MCF 10A (cell line): ENCODE results near the gene ANGPT4. TPM values are rescaled to one million over a fixed set of nuclear protein-coding genes. Genes with fewer than 3 reads are reported as not detected.

ENCODE experiments used
- BruUV-seq: library from RNA; stranded (reverse); fragments of 400-500 nt; replicated peaks from 2 replicates; lab custom pipeline; 2021; lab: Mats Ljungman, UMichigan
- CTCF ChIA-PET: fragments of 300-600 bp; sonication (Branson Sonifier 250); formaldehyde crosslinking; extraction: SDS; loops from one replicate; lab custom pipeline; 2021; ENCODE audit warnings: antibody characterized with exemption, inconsistent platforms; lab: Yijun Ruan, JAX
- POLR2A ChIA-PET: fragments of 300-600, 350-650 bp; sonication (Branson Sonifier 250); formaldehyde crosslinking; extraction: SDS; loops from one replicate; lab custom pipeline; 2020; ENCODE audit warnings: antibody characterized with exemption, inconsistent platforms; lab: Yijun Ruan, JAX
- DNase-seq: peaks from one replicate; pipeline ENCODE4 v3.0.0-alpha.2; 2018; ENCODE audit not compliant: unreplicated experiment
- H3K27ac Mint-ChIP-seq: one replicate; pipeline ENCODE4 v1.8.0; 2022; ENCODE audit warnings: mild to moderate bottlenecking, low read depth, mixed read lengths; ENCODE audit not compliant: unreplicated experiment
- H3K27me3 Mint-ChIP-seq: one replicate; pipeline ENCODE4 v1.8.0; 2022; ENCODE audit warnings: mixed read lengths; ENCODE audit not compliant: insufficient read depth, unreplicated experiment
- H3K36me3 Mint-ChIP-seq: one replicate; pipeline ENCODE4 v1.8.0; 2022; ENCODE audit warnings: mild to moderate bottlenecking, moderate library complexity, mixed read lengths; ENCODE audit not compliant: insufficient read depth, unreplicated experiment
- H3K4me1 Mint-ChIP-seq: one replicate; pipeline ENCODE4 v1.8.0; 2022; ENCODE audit warnings: mixed read lengths; ENCODE audit not compliant: insufficient read depth, unreplicated experiment
- H3K4me3 Mint-ChIP-seq: one replicate; pipeline ENCODE4 v1.8.0; 2022; ENCODE audit warnings: mild to moderate bottlenecking, moderate library complexity, mixed read lengths; ENCODE audit not compliant: unreplicated experiment
- H3K9me3 Mint-ChIP-seq: one replicate; pipeline ENCODE4 v1.8.0; 2022; ENCODE audit warnings: mixed read lengths; ENCODE audit not compliant: unreplicated experiment
- intact Hi-C: fragments of 100-400 bp; cut with micrococcal nuclease; formaldehyde crosslinking; loops from 2 replicates; pipeline ENCODE4 v1.14.1; 2022
- total RNA-seq: library from RNA; stranded (reverse); gene quantifications from 2 replicates; pipeline ENCODE4 v1.2.3, GENCODE V29; 2022
- TF ChIP-seq, protein P1 (sequence below): fragments of 200-600 bp; IDR thresholded peaks from one replicate; pipeline ENCODE4 v1.8.0; 2022; ENCODE audit warnings: antibody characterized with exemption, mild to moderate bottlenecking; ENCODE audit not compliant: unreplicated experiment

Gene ANGPT4
- total RNA-seq, 1 experiment from 2014 or later: not detected

DNA sequence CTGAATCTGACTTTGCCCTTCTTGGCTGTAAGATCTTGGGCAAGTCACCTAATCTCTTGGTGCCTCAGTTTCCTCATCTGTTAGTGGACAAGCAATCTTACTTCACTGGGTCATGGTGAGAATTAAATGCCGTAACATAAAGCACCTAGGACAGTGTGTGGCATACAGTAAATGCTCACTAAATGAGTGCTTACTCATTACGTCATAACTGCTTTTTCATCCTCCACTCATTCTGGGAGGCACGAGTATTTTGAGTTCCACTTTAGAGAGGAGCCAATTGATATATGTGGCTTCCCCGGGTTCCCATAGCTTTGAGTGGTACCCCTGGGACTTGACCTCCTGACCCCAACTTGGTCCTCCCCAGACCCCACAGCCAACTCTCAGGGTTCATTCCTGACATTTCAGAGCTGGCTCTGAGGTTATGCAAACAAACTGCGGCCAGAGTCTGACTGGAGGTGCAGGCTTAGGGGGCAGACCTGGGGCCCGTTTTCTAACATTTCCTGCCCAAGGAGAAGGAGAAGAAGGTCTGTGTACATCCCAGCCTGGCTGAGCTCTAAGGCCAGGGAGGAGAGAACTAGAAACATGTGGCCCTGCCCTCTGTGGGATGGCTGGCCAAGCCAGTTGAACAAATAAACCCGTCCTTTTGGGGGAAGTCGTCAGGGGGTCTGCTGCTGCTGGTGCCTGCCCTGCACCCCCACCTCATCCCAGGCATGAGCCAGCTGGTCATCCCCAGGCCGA lies 5.8 kb downstream of the ANGPT4 start:
- BruUV-seq: no TSS peak
- TF ChIP-seq, protein P1, sequence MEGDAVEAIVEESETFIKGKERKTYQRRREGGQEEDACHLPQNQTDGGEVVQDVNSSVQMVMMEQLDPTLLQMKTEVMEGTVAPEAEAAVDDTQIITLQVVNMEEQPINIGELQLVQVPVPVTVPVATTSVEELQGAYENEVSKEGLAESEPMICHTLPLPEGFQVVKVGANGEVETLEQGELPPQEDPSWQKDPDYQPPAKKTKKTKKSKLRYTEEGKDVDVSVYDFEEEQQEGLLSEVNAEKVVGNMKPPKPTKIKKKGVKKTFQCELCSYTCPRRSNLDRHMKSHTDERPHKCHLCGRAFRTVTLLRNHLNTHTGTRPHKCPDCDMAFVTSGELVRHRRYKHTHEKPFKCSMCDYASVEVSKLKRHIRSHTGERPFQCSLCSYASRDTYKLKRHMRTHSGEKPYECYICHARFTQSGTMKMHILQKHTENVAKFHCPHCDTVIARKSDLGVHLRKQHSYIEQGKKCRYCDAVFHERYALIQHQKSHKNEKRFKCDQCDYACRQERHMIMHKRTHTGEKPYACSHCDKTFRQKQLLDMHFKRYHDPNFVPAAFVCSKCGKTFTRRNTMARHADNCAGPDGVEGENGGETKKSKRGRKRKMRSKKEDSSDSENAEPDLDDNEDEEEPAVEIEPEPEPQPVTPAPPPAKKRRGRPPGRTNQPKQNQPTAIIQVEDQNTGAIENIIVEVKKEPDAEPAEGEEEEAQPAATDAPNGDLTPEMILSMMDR: no peak
- Mint-ChIP-seq H3K9me3 (no peaks in the 10 kb centered on the region), H3K27me3 (peaks cover 19% of the 10 kb centered on the region), H3K4me1 (peaks cover 5% of the 10 kb centered on the region), H3K4me3 (no peak overlapping the region), H3K36me3 (no peaks in the 10 kb centered on the region), H3K27ac (no peak overlapping the region)
- ChIA-PET POLR2A (interaction anchor here (1.0 kb wide), 1 partner anchor 11 kb away, joined by 3 read pairs; no protein-coding TSS in a partner anchor), CTCF (interaction anchor here (1.2 to 2.9 kb wide), 2 partner anchors 46 to 108 kb away, joined by 3 to 14 read pairs; no protein-coding TSS in a partner anchor)
- DNase-seq: no peak
- intact Hi-C loops: no loop called here

DNA sequence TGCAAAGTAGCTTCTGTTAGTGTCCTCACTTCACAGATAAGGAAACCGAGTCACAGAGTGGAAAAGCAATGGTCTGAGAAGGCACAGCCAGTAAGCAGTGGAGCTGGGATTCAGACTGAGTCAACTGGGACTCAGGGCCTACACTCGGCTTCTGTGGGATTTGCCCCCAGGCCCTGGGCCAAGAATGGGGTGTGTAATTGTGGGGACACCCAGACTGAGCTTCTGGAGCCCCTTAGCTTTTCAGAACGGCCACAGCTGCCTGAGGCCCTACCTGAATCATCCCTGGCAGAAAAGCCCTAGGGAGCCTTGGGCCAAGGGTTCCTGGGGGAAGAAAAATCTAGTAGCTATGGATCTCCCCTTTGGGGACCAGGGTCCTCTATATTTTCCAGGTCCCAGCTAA lies 6.5 kb downstream of the ANGPT4 start:
- Mint-ChIP-seq H3K4me1 (peaks cover 5% of the 10 kb centered on the region), H3K27ac (no peak overlapping the region), H3K4me3 (no peak overlapping the region), H3K27me3 (peaks cover 12% of the 10 kb centered on the region), H3K36me3 (no peaks in the 10 kb centered on the region), H3K9me3 (no peaks in the 10 kb centered on the region)
- BruUV-seq: no TSS peak
- TF ChIP-seq, protein P1: no peak
- ChIA-PET CTCF (interaction anchor here (0.7 to 2.9 kb wide), 3 partner anchors 33 to 108 kb away, joined by 3 to 14 read pairs (median 4); no protein-coding TSS in a partner anchor), POLR2A (interaction anchor here (1.0 kb wide), 1 partner anchor 12 kb away, joined by 3 read pairs; no protein-coding TSS in a partner anchor)
- no peak for DNase-seq
- intact Hi-C loops: no loop called here

DNA sequence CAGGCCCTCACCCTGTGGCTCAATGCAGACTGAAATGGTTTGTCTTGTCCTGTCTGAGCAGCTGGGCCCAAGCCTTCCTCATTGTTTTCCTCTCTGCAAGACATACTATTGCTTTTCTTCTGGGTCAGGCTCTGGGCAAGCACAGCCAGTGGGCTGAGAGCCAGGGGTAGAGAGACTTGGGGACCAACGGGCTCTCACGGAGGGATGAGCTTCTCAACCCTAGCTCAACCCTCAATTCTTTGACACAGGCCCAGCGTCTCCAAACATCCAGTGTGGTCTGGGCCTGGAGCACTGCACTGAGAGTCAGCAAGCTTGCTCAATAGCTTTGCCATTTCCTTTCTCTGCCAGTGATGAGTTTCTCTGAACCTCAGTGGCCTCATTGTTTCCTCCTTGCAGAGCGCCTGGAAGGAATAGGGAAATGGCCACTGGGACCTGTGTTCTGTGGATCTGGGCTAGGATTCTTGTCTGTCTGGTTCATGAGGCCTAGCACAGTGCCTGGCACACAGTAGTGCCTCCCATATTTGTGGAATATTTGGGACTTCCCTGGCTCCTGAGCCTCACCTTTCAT lies 9.3 kb downstream of the ANGPT4 start:
- TF ChIP-seq, protein P1: no peak
- ChIA-PET POLR2A (no interaction called here), CTCF (interaction anchor here (0.8 to 1.9 kb wide), 5 partner anchors 45 to 306 kb away, joined by 3 to 10 read pairs (median 3); no protein-coding TSS in a partner anchor)
- no peak overlapping the region for H3K4me3 Mint-ChIP-seq
- intact Hi-C loops: no loop called here
- no peaks in the 10 kb centered on the region for H3K36me3 Mint-ChIP-seq
- H3K4me1 Mint-ChIP-seq: peaks cover 5% of the 10 kb centered on the region
- no peak for DNase-seq
- no TSS peak for BruUV-seq
- H3K9me3 Mint-ChIP-seq: no peaks in the 10 kb centered on the region
- no peaks in the 10 kb centered on the region for H3K27me3 Mint-ChIP-seq
- H3K27ac Mint-ChIP-seq: no peak overlapping the region

DNA sequence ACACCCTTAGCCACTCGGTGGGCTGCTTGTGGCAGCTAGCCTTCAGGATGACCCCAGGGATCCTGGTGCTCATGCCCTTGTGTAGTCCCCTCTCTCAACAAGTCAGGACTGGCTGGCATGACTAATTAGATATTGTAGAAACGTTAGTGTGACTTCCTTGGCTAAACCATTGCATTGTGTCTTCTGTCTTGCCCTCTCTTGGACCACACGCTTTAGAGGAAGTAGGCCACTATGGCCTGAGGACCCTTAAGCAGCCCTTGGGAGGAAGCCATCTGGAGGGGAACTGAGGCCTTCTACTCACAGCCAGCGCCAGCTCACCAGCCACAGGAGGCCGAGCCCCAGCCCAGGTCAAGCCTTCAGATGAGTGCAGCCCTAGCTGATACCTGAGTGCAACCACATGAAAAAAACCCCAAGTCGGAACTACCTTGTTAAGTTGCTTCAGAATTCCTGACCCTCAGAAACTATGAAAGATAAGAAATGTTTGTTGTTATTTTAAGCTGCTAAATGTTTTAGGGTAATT lies 10.1 kb downstream of the ANGPT4 start:
- H3K4me1 Mint-ChIP-seq: no peaks in the 10 kb centered on the region
- H3K27me3 Mint-ChIP-seq: no peaks in the 10 kb centered on the region
- POLR2A ChIA-PET: no interaction called here

More for the DNA sequence above, 10.1 kb downstream of the ANGPT4 start:
- CTCF ChIA-PET: interaction anchor here (0.6 to 1.9 kb wide), 6 partner anchors 10 to 307 kb away, joined by 3 to 10 read pairs (median 3); partner anchors contain the start of gene ANGPT4
- no peaks in the 10 kb centered on the region for H3K9me3 Mint-ChIP-seq
- intact Hi-C loops: no loop called here
- H3K36me3 Mint-ChIP-seq: no peaks in the 10 kb centered on the region
- no peak for DNase-seq
- H3K27ac Mint-ChIP-seq: no peak overlapping the region
- BruUV-seq: no TSS peak
- TF ChIP-seq, protein P1: no peak
- H3K4me3 Mint-ChIP-seq: no peak overlapping the region
